Measurements from ENCODE around the gene DKK3. TPM values are rescaled to one million over a fixed set of nuclear protein-coding genes. Genes with fewer than 3 reads are reported as not detected.

Gene DKK3
- total RNA-seq: not detected in 2 replicates

GRCh38 chr11:12007769-12008737 is at the start of gene DKK3:
TSS of gene DKK3 (minus strand) at chr11:12008626. CDS start at chr11:12008582, 44 bp downstream.
- intact Hi-C loops (cut with micrococcal nuclease): no loop called here
- peaks cover 83% of the 10 kb centered on the region for H3K27me3 Mint-ChIP-seq
- peaks cover 7% of the 10 kb centered on the region for H3K4me1 Mint-ChIP-seq
- H3K27ac Mint-ChIP-seq: no peak within 1 kb of the TSS
- H3K4me3 Mint-ChIP-seq: peak within 1 kb of the TSS; percentile 72
- no peaks in the 10 kb centered on the region for H3K36me3 Mint-ChIP-seq (ENCODE audit: low read depth)
- no peak for DNase-seq
- H3K9me3 Mint-ChIP-seq: no peaks in the 10 kb centered on the region

- intact Hi-C loops (cut with micrococcal nuclease): no loop called here
- Mint-ChIP-seq H3K9me3 (peaks cover 5% of the 10 kb centered on the region), H3K27me3 (no peaks in the 10 kb centered on the region), H3K4me3 (no peak overlapping the region), H3K4me1 (peaks cover 15% of the 10 kb centered on the region), H3K27ac (no peak overlapping the region), H3K36me3 (ENCODE audit: low read depth) (no peaks in the 10 kb centered on the region)
- DNase-seq: no peak
Observed at GRCh38 chr11:12057299-12057980, 49.0 kb upstream of the DKK3 start.

GRCh38 chr11:12056119-12056518 is 47.7 kb upstream of the DKK3 start:
- peaks cover 5% of the 10 kb centered on the region for H3K9me3 Mint-ChIP-seq
- no peaks in the 10 kb centered on the region for H3K27me3 Mint-ChIP-seq
- H3K27ac Mint-ChIP-seq: no peak overlapping the region
- H3K36me3 Mint-ChIP-seq (ENCODE audit: low read depth): no peaks in the 10 kb centered on the region
- H3K4me3 Mint-ChIP-seq: no peak overlapping the region
- intact Hi-C loops (cut with micrococcal nuclease): no loop called here
- DNase-seq: no peak
- H3K4me1 Mint-ChIP-seq: peaks cover 14% of the 10 kb centered on the region

- peaks cover 5% of the 10 kb centered on the region for H3K9me3 Mint-ChIP-seq
- intact Hi-C loops (cut with micrococcal nuclease): no loop called here
- no peak for DNase-seq
- no peaks in the 10 kb centered on the region for H3K36me3 Mint-ChIP-seq (ENCODE audit: low read depth)
- H3K4me3 Mint-ChIP-seq: no peak overlapping the region
- H3K4me1 Mint-ChIP-seq: peaks cover 16% of the 10 kb centered on the region
- H3K27ac Mint-ChIP-seq: no peak overlapping the region
- no peaks in the 10 kb centered on the region for H3K27me3 Mint-ChIP-seq
Observed at GRCh38 chr11:12053606-12054361, 45.4 kb upstream of the DKK3 start.

- Mint-ChIP-seq H3K4me3 (no peak overlapping the region), H3K27me3 (no peaks in the 10 kb centered on the region), H3K4me1 (peaks cover 20% of the 10 kb centered on the region), H3K36me3 (ENCODE audit: low read depth) (no peaks in the 10 kb centered on the region), H3K9me3 (peaks cover 5% of the 10 kb centered on the region), H3K27ac (no peak overlapping the region)
- peak; percentile 69 for DNase-seq
- intact Hi-C loops (cut with micrococcal nuclease): no loop called here
Observed at GRCh38 chr11:12052676-12053605, 44.5 kb upstream of the DKK3 start.

- no peak overlapping the region for H3K27ac Mint-ChIP-seq
- peaks cover 30% of the 10 kb centered on the region for H3K4me1 Mint-ChIP-seq
- no peaks in the 10 kb centered on the region for H3K9me3 Mint-ChIP-seq
- H3K27me3 Mint-ChIP-seq: peaks cover 3% of the 10 kb centered on the region
- no peak overlapping the region for H3K4me3 Mint-ChIP-seq
- no peaks in the 10 kb centered on the region for H3K36me3 Mint-ChIP-seq (ENCODE audit: low read depth)
- DNase-seq: no peak
- intact Hi-C loops (cut with micrococcal nuclease): no loop called here
Observed at GRCh38 chr11:12051287-12051662, 42.8 kb upstream of the DKK3 start.

GRCh38 chr11:12050470-12051286 is 42.3 kb upstream of the DKK3 start:
- Mint-ChIP-seq H3K36me3 (ENCODE audit: low read depth) (no peaks in the 10 kb centered on the region), H3K27ac (peak overlapping the region; percentile 14), H3K27me3 (peaks cover 3% of the 10 kb centered on the region), H3K9me3 (no peaks in the 10 kb centered on the region), H3K4me3 (no peak overlapping the region), H3K4me1 (peaks cover 28% of the 10 kb centered on the region)
- no peak for DNase-seq
- intact Hi-C loops (cut with micrococcal nuclease): no loop called here

- H3K27ac Mint-ChIP-seq: no peak overlapping the region
- no peak overlapping the region for H3K4me3 Mint-ChIP-seq
- no peaks in the 10 kb centered on the region for H3K36me3 Mint-ChIP-seq (ENCODE audit: low read depth)
- peaks cover 30% of the 10 kb centered on the region for H3K4me1 Mint-ChIP-seq
- intact Hi-C loops (cut with micrococcal nuclease): loop anchor here (5.0 kb wide), 2 partner anchors 63 to 843 kb away; partner anchors contain the start of gene MICAL2
- peaks cover 5% of the 10 kb centered on the region for H3K27me3 Mint-ChIP-seq
- H3K9me3 Mint-ChIP-seq: no peaks in the 10 kb centered on the region
- DNase-seq: no peak
Observed at GRCh38 chr11:12048936-12049790, 40.7 kb upstream of the DKK3 start.

- H3K36me3 Mint-ChIP-seq (ENCODE audit: low read depth): no peaks in the 10 kb centered on the region
- intact Hi-C loops (cut with micrococcal nuclease): loop anchor here (1.0 to 5.0 kb wide), 5 partner anchors 66 to 846 kb away; partner anchors contain the start of gene MICAL2
- no peak for DNase-seq
- H3K4me1 Mint-ChIP-seq: peaks cover 21% of the 10 kb centered on the region
- no peaks in the 10 kb centered on the region for H3K9me3 Mint-ChIP-seq
- no peak overlapping the region for H3K4me3 Mint-ChIP-seq
- H3K27ac Mint-ChIP-seq: peak overlapping the region; percentile 49
- H3K27me3 Mint-ChIP-seq: peaks cover 14% of the 10 kb centered on the region
Observed at GRCh38 chr11:12046636-12047236, 38.3 kb upstream of the DKK3 start.

GRCh38 chr11:12045914-12046635 is 37.6 kb upstream of the DKK3 start:
- Mint-ChIP-seq H3K4me3 (no peak overlapping the region), H3K4me1 (peaks cover 21% of the 10 kb centered on the region), H3K27ac (peak overlapping the region; percentile 49), H3K9me3 (no peaks in the 10 kb centered on the region), H3K27me3 (peaks cover 16% of the 10 kb centered on the region), H3K36me3 (ENCODE audit: low read depth) (no peaks in the 10 kb centered on the region)
- DNase-seq: no peak
- intact Hi-C loops (cut with micrococcal nuclease): loop anchor here (2.0 to 5.0 kb wide), 3 partner anchors 66 to 846 kb away; partner anchors contain the start of gene MICAL2

- DNase-seq: no peak
- no peaks in the 10 kb centered on the region for H3K9me3 Mint-ChIP-seq
- H3K27ac Mint-ChIP-seq: no peak overlapping the region
Observed at GRCh38 chr11:12044799-12045198, 36.4 kb upstream of the DKK3 start.

More at GRCh38 chr11:12044799-12045198, 36.4 kb upstream of the DKK3 start:
- Mint-ChIP-seq H3K4me1 (peaks cover 19% of the 10 kb centered on the region), H3K36me3 (ENCODE audit: low read depth) (no peaks in the 10 kb centered on the region), H3K4me3 (no peak overlapping the region), H3K27me3 (peaks cover 16% of the 10 kb centered on the region)
- intact Hi-C loops (cut with micrococcal nuclease): loop anchor here (1.0 to 5.0 kb wide), 4 partner anchors 68 to 848 kb away; partner anchors contain the start of gene MICAL2
